Naive thymus-derived CD4-positive, alpha-beta T cell (primary cell): Measurements from ENCODE around the gene ITIH4. TPM values are rescaled to one million over a fixed set of nuclear protein-coding genes. Genes with fewer than 3 reads are reported as not detected.

Experiments
- ATAC-seq: fragments of 150-1000 bp; cut with Tn5 transposase; 2 replicates; pipeline ENCODE4 v1.10.0; 2021; ENCODE audit warnings: mild to moderate bottlenecking, moderate library complexity
- CTCF ChIA-PET: fragments of 350-600 bp; sonication (Branson Sonifier 250); formaldehyde crosslinking; loops from one replicate; lab custom pipeline; 2021; ENCODE audit warnings: antibody characterized with exemption; lab: Charles Lee
- POLR2A ChIA-PET: fragments of 350-600 bp; sonication (Branson Sonifier 250); formaldehyde crosslinking; loops from one replicate; lab custom pipeline; 2021; ENCODE audit warnings: antibody characterized with exemption, inconsistent platforms; lab: Charles Lee
- DNase-seq, 9 donors: peaks; one replicate each; pipeline versions ENCODE4 v3.0.0 to v3.0.0-alpha.2; 2020 to 2022; ENCODE audit warnings: mixed read lengths in 1 of 9
- H3K27ac ChIP-seq: one replicate; pipeline ENCODE4 v1.7.0; 2013; ENCODE audit warnings: mild to moderate bottlenecking, low read depth, low read length, moderate library complexity
- H3K27me3 ChIP-seq, 2 donors: one replicate each; pipeline ENCODE4 v1.7.0; 2013; ENCODE audit warnings: low read length in 2 of 2, mild to moderate bottlenecking in 2 of 2, moderate library complexity in 2 of 2; ENCODE audit not compliant: control insufficient read depth in 2 of 2, insufficient read depth in 2 of 2
- H3K36me3 ChIP-seq, 3 experiments: 1 replicate in 2 of 3; 2 replicates in 1 of 3; pipeline ENCODE4 v1.7.0; 2013; ENCODE audit warnings: low read length in 3 of 3, mild to moderate bottlenecking in 3 of 3, moderate library complexity in 1 of 3; ENCODE audit not compliant: insufficient read depth in 3 of 3, control insufficient read depth in 2 of 3
- H3K4me1 ChIP-seq, 2 donors: one replicate each; pipeline ENCODE4 v1.7.0; 2013; ENCODE audit warnings: low read length in 2 of 2, mild to moderate bottlenecking in 2 of 2, moderate library complexity in 1 of 2; ENCODE audit not compliant: control insufficient read depth in 2 of 2, insufficient read depth in 2 of 2
- H3K4me3 ChIP-seq: 2 replicates; pipeline ENCODE4 v1.7.0; 2013; ENCODE audit warnings: mild to moderate bottlenecking, low read length
- H3K9me3 ChIP-seq, 3 experiments: 1 replicate in 2 of 3; 2 replicates in 1 of 3; pipeline ENCODE4 v1.7.0; 2013; ENCODE audit warnings: low read length in 3 of 3; ENCODE audit not compliant: control insufficient read depth in 2 of 3
- H3K27ac Mint-ChIP-seq, 9 donors: one replicate each; pipeline ENCODE4 v1.8.0; 2020 to 2022; ENCODE audit warnings: mixed read lengths in 9 of 9, mild to moderate bottlenecking in 8 of 9, moderate library complexity in 5 of 9, inconsistent platforms in 2 of 9
- H3K27me3 Mint-ChIP-seq, 5 donors: one replicate each; pipeline ENCODE4 v1.8.0; 2021 to 2022; ENCODE audit warnings: mixed read lengths in 5 of 5, mild to moderate bottlenecking in 1 of 5
- H3K36me3 Mint-ChIP-seq, 5 donors: one replicate each; pipeline ENCODE4 v1.8.0; 2020 to 2022; ENCODE audit warnings: mixed read lengths in 5 of 5, mild to moderate bottlenecking in 3 of 5, inconsistent platforms in 1 of 5
- H3K4me1 Mint-ChIP-seq, 7 donors: one replicate each; pipeline ENCODE4 v1.8.0; 2020 to 2022; ENCODE audit warnings: mixed read lengths in 7 of 7, mild to moderate bottlenecking in 3 of 7, inconsistent platforms in 1 of 7
- H3K4me3 Mint-ChIP-seq, 10 donors: one replicate each; pipeline ENCODE4 v1.8.0; 2020 to 2022; ENCODE audit warnings: mild to moderate bottlenecking in 10 of 10, mixed read lengths in 10 of 10, moderate library complexity in 6 of 10, inconsistent platforms in 2 of 10
- H3K9me3 Mint-ChIP-seq, 11 donors: one replicate each; pipeline ENCODE4 v1.8.0; 2020 to 2022; ENCODE audit warnings: mixed read lengths in 11 of 11, mild to moderate bottlenecking in 4 of 11, inconsistent platforms in 1 of 11, moderate library complexity in 1 of 11
- intact Hi-C, 2 donors: fragments of 100-400 bp; cut with micrococcal nuclease; formaldehyde crosslinking; loops; one replicate each; pipeline ENCODE4 v1.15.1; 2023
- polyA plus RNA-seq, 2 donors: library from polyadenylated mRNA; unstranded; fragments of 300-500 nt; fragmentation: Illumina TruSeq; gene quantifications; one replicate each; pipeline ENCODE4 v1.2.3, GENCODE V29; 2021
- total RNA-seq, 6 experiments: library from RNA in 5 of 6; stranded (reverse) in 5 of 6; gene quantifications; 1 replicate in 5 of 6; 2 replicates in 1 of 6; pipeline ENCODE4 v1.2.3 and lab custom pipeline; 2021 to 2026

The ITIH4 gene
- total and polyA plus RNA-seq, 7 experiments from 2014 or later = 0.08 to 37.6 (median 32.3) TPM

DNA sequence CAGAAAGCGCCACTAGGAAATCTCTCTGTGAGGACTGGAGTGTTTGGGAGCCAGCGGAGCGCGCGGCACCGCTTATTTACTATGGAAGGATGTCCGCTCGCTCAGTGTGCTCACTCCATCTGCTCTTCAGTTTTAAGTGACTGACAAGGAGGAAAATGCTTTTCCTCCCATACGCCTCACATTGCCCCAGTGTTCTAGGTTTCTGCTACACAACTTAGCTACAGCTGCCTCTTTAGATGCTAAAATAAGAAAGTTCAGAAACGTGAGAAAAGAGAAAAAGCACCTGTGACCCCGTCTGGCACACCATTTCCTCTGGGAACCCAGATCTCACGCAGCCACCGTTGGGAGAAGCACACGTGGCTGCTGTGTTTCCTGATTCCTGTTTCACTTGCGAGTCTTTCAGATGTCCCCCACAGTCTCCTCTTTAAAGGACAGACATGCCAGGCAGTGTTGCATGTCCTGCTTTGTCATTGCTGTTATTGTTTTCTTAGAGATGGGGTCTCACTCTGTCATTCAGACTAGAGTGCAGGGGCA is 16.0 kb upstream of the ITIH4 start:
- no peak overlapping the region for H3K27ac ChIP-seq
- intact Hi-C loops = no loop called here
- DNase-seq (no peak), ATAC-seq (no peak)
- Mint-ChIP-seq H3K27me3 (no peaks in the 10 kb centered on the region), H3K4me3 (no peak overlapping the region), H3K27ac (peak overlapping the region in 2 of 9 donors; percentile 21 to 75), H3K36me3 (peaks cover 0 to 32% (median 2%) of the 10 kb centered on the region in 5 donors), H3K4me1 (peaks cover 0 to 9% (median 0%) of the 10 kb centered on the region in 7 donors), H3K9me3 (no peaks in the 10 kb centered on the region)
- ChIA-PET CTCF (no interaction called here), POLR2A (no interaction called here)
- H3K9me3 ChIP-seq = no peaks in the 10 kb centered on the region
- H3K36me3 ChIP-seq = peaks cover 0 to 68% (median 8%) of the 10 kb centered on the region in 3 experiments
- no peaks in the 10 kb centered on the region for H3K4me1 ChIP-seq
- H3K4me3 ChIP-seq = no peak overlapping the region
- no peaks in the 10 kb centered on the region for H3K27me3 ChIP-seq

DNA sequence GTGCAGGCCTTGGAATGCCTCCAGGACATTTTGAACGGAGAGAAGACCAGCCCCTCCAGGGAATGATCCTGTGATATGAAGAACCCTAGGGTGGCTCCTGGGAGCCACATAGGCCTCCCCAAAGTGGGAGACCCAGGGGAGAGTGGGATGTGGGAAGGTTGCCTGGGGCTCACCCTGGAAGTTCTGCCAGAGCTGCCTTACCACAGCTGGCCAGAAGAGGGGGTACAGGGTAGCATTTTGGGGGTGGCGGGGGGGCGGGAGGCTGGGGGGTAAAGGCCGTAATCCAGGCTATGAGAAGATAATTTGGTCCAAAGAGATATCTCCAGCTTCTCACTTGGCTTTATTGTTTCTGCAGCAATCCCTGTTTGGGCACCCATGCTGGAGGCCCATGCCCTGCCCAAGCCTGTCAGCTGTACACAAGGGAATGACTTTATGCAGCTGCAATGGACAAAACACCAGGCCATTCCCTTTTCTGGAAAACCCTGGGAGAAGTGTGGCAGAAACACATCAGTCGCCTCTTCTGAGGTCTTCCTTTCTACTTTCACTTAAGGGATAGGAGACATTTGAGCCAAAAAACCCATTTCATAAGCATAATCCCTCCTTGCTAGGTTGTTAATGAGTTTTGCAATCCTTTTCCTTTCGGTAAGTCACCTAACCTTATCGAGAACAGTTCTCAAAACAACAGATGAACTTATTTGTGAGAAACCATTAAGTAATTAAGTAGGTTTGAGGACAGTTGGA is 15.4 kb upstream of the ITIH4 start:
- CTCF ChIA-PET = no interaction called here
- intact Hi-C loops = loop anchor here in 1 of 2 donors (1.0 to 2.0 kb wide), 2 partner anchors 89 to 226 kb away; no protein-coding TSS in a partner anchor
- no peak overlapping the region for H3K27ac Mint-ChIP-seq

DNA sequence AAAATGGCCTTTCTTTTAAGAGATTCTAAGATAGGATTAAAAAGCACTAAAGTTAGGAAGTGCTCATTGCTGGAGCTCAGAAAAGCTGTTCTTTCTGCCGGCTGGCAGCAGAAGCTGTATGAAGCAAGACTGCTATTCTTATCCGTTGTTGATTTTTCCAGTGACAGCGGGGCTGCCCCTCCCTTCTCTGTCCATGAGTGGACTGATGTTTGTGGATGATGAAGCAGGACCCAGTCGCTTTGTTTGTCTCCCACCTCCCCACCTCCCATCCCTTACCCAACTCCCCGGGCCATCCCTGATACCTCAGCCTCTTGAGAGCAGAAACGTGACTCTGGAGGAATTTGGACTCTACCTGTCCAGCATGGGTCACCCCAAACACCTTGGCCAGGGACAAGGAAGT is 14.7 kb upstream of the ITIH4 start:
- intact Hi-C loops = loop anchor here in 1 of 2 donors (1.0 to 2.0 kb wide), 2 partner anchors 90 to 227 kb away; no protein-coding TSS in a partner anchor
- no peak overlapping the region for H3K27ac ChIP-seq
- no peaks in the 10 kb centered on the region for H3K4me1 ChIP-seq
- Mint-ChIP-seq H3K27ac (peak overlapping the region in 1 of 9 donors; percentile 86), H3K9me3 (no peaks in the 10 kb centered on the region), H3K4me3 (no peak overlapping the region), H3K4me1 (peaks cover 0 to 10% (median 0%) of the 10 kb centered on the region in 7 donors), H3K27me3 (no peaks in the 10 kb centered on the region), H3K36me3 (peaks cover 2 to 42% (median 4%) of the 10 kb centered on the region in 5 donors)
- DNase-seq (no peak), ATAC-seq (no peak)
- peaks cover 0 to 72% (median 8%) of the 10 kb centered on the region in 3 experiments for H3K36me3 ChIP-seq
- POLR2A ChIA-PET = no interaction called here
- H3K4me3 ChIP-seq = no peak overlapping the region
- CTCF ChIA-PET = no interaction called here
- no peaks in the 10 kb centered on the region for H3K27me3 ChIP-seq
- no peaks in the 10 kb centered on the region for H3K9me3 ChIP-seq

More for the DNA sequence above, 15.4 kb upstream of the ITIH4 start:
- no peaks in the 10 kb centered on the region for H3K27me3 Mint-ChIP-seq
- no peak overlapping the region for H3K27ac ChIP-seq
- peaks cover 0 to 10% (median 0%) of the 10 kb centered on the region in 7 donors for H3K4me1 Mint-ChIP-seq
- no peaks in the 10 kb centered on the region for H3K4me1 ChIP-seq
- peak; percentile 49 for ATAC-seq
- POLR2A ChIA-PET = no interaction called here
- DNase-seq = peak in 3 of 9 donors; percentile 7 to 24 (median 14)
- H3K27me3 ChIP-seq = no peaks in the 10 kb centered on the region
- no peak overlapping the region for H3K4me3 Mint-ChIP-seq
- H3K36me3 ChIP-seq = peaks cover 0 to 71% (median 8%) of the 10 kb centered on the region in 3 experiments
- H3K4me3 ChIP-seq = no peak overlapping the region
- no peaks in the 10 kb centered on the region for H3K9me3 Mint-ChIP-seq
- no peaks in the 10 kb centered on the region for H3K9me3 ChIP-seq
- H3K36me3 Mint-ChIP-seq = peaks cover 0 to 37% (median 4%) of the 10 kb centered on the region in 5 donors

DNA sequence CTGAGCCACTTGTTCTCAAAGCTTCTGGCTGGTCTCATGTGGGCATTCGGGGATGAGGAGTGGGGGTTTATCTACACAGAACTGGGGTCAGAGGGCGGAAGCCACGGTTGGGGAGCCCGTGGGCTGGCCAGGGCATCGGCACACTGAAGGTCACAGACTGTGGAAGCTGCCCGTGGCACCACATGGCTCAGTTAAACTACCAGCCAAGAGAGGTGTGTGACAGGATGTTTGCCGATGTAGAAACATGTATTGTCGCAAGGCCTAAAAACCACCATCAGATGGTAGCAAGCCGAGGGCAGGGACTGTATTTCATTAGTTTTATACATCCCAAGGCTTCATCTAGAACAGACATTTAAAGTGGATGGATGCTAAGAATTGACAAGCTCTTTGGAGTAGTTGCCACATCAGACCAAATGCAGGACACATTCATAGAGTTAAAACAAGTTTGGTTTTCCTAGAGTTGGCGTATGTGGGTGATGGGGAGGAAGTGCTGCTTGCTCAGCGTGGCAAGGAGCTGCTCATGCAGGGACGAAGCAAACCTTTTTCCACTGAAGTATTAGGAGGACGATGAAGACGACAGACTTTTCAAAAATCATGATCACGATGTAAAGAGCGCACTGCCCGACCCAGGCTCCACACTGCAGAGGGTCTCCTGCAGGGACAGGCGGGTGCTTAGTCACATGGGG is 14.0 kb upstream of the ITIH4 start:
- POLR2A ChIA-PET = no interaction called here

DNA sequence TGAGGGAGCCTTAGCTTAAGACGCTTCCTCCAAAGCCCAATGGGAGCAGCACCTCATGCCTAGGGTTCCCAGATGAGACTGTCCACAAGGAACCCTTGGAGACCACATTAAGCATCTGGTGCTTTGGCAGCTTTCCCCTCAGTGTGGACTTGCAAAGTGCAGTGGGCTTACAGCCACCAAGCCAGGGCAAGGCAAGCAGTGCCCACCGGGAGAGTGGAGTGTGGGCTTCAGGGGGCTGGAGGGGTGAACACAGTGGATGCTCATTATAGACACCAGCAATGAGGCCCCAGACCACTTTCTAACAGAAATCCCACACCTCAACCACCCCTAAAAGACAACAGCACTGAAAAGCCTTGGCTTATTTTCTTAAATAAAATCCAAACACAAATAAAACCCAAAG is 13.4 kb upstream of the ITIH4 start:
- H3K27me3 ChIP-seq = no peaks in the 10 kb centered on the region
- Mint-ChIP-seq H3K27me3 (no peaks in the 10 kb centered on the region), H3K27ac (no peak overlapping the region), H3K4me3 (no peak overlapping the region), H3K4me1 (peaks cover 6 to 19% (median 9%) of the 10 kb centered on the region in 7 donors), H3K36me3 (peaks cover 4 to 37% (median 4%) of the 10 kb centered on the region in 5 donors), H3K9me3 (no peaks in the 10 kb centered on the region)
- ATAC-seq (no peak), DNase-seq (no peak)
- intact Hi-C loops = loop anchor here in 1 of 2 donors (2.0 kb wide), 1 partner anchor 91 kb away; no protein-coding TSS in a partner anchor
- H3K4me3 ChIP-seq = no peak overlapping the region
- H3K4me1 ChIP-seq = peaks cover 6 to 8% of the 10 kb centered on the region in 2 donors
- POLR2A ChIA-PET = no interaction called here
- H3K9me3 ChIP-seq = no peaks in the 10 kb centered on the region
- CTCF ChIA-PET = no interaction called here
- H3K27ac ChIP-seq = no peak overlapping the region
- peaks cover 0 to 63% (median 8%) of the 10 kb centered on the region in 3 experiments for H3K36me3 ChIP-seq

More for the DNA sequence above, 14.0 kb upstream of the ITIH4 start:
- no peaks in the 10 kb centered on the region for H3K27me3 ChIP-seq
- peak overlapping the region in 3 of 9 donors; percentile 46 to 86 (median 56) for H3K27ac Mint-ChIP-seq
- peak overlapping the region in 1 of 10 donors; percentile 37 for H3K4me3 Mint-ChIP-seq
- CTCF ChIA-PET = no interaction called here
- H3K4me1 Mint-ChIP-seq = peaks cover 1 to 16% (median 5%) of the 10 kb centered on the region in 7 donors
- H3K4me1 ChIP-seq = peaks cover under 1 to 2% of the 10 kb centered on the region in 2 donors
- no peaks in the 10 kb centered on the region for H3K9me3 ChIP-seq
- peaks cover 4 to 42% (median 4%) of the 10 kb centered on the region in 5 donors for H3K36me3 Mint-ChIP-seq
- ATAC-seq (peak; percentile 29), DNase-seq (no peak)
- no peak overlapping the region for H3K27ac ChIP-seq
- peaks cover 0 to 68% (median 8%) of the 10 kb centered on the region in 3 experiments for H3K36me3 ChIP-seq
- H3K4me3 ChIP-seq = no peak overlapping the region
- intact Hi-C loops = loop anchor here in 1 of 2 donors (2.0 kb wide), 1 partner anchor 90 kb away; no protein-coding TSS in a partner anchor
- no peaks in the 10 kb centered on the region for H3K27me3 Mint-ChIP-seq
- no peaks in the 10 kb centered on the region for H3K9me3 Mint-ChIP-seq

DNA sequence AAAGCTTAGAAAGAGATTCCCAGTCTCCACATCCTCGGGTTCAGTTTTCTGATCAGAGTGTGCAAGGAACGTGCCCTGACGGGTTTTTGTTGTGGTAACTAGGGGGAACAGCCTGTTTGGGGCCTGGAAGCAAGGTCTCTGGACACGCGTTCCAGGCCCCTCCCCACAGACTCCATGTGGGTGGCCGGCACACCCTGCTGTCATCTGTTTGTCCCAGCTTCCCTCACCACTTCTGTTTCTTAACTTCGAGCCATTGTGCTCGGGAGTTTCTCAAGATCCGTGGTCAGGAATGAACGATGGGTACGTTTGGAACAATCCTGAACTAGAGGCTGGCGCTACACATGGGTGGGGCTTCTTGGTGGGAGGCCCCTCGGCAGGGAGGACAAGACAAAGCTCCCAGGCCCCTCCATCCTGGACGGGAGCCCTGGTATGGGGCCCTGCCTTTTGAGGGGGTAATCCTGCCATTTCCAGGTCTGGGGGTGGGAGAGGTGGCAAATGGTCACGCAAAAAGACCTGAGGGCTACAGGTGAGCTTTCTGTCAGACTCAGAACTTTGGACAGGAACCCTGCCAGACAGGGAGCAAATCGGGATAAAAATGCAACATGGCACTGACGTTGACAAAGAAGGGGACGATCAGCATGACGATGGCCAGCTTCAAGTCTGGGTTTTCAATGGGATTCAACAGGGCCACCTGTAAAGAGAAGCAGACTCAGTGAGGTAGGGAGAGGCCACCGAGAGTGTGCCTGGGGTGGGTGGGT is 12.8 kb upstream of the ITIH4 start:
- no peak overlapping the region for H3K27ac Mint-ChIP-seq
- no peak overlapping the region for H3K4me3 Mint-ChIP-seq
- H3K36me3 Mint-ChIP-seq = peaks cover 4 to 35% (median 4%) of the 10 kb centered on the region in 5 donors

More for the DNA sequence above, 12.8 kb upstream of the ITIH4 start:
- no peak for ATAC-seq
- peaks cover 0 to 57% (median 5%) of the 10 kb centered on the region in 3 experiments for H3K36me3 ChIP-seq
- DNase-seq = no peak
- H3K4me1 ChIP-seq = peaks cover 12% of the 10 kb centered on the region in 2 donors
- intact Hi-C loops = no loop called here
- ChIA-PET POLR2A (no interaction called here), CTCF (no interaction called here)
- Mint-ChIP-seq H3K27me3 (no peaks in the 10 kb centered on the region), H3K4me1 (peaks cover 6 to 22% (median 15%) of the 10 kb centered on the region in 7 donors), H3K9me3 (no peaks in the 10 kb centered on the region)
- H3K4me3 ChIP-seq = no peak overlapping the region
- no peaks in the 10 kb centered on the region for H3K27me3 ChIP-seq
- H3K9me3 ChIP-seq = no peaks in the 10 kb centered on the region
- no peak overlapping the region for H3K27ac ChIP-seq
